Right hindlimb (tissue), 1 donor: ENCODE results near the gene POLA1.
"Not testable (repeated sequence)": the region's sequence is repeated elsewhere in the genome, so short reads cannot be mapped to it uniquely, and the experiment has no call there.

Experiments used
- DNase-seq: peaks from one replicate; pipeline ENCODE4 v3.0.0-alpha.2; 2018

POLA1 gene

GRCh38 chrX:24693453-24694202 lies at the start of gene POLA1:
Gene POLA1 (plus strand): TSS chrX:24693918. CDS start chrX:24693962, 44 bp downstream.
- DNase-seq: peak; percentile 96

GRCh38 chrX:24646006-24646405 lies 47.7 kb upstream of the POLA1 start:
- DNase-seq: no peak

- peak; percentile 48 for DNase-seq
Measured at GRCh38 chrX:24646745-24647182, 47.0 kb upstream of the POLA1 start.

GRCh38 chrX:24647257-24648058 lies 46.3 kb upstream of the POLA1 start, which contains the start of gene PCYT1B:
Gene PCYT1B (minus strand): TSS chrX:24647347. CDS start chrX:24647105, 242 bp downstream.
- DNase-seq: peak; percentile 88

GRCh38 chrX:24648495-24648894 lies 45.2 kb upstream of the POLA1 start:
- DNase-seq: no peak

GRCh38 chrX:24651783-24652182 lies 41.9 kb upstream of the POLA1 start:
- no peak for DNase-seq

GRCh38 chrX:24655679-24656078 lies 38.0 kb upstream of the POLA1 start:
- not testable (repeated sequence) for DNase-seq

- DNase-seq: no peak
Measured at GRCh38 chrX:24657671-24658386, 35.9 kb upstream of the POLA1 start.

GRCh38 chrX:24658421-24658820 lies 35.3 kb upstream of the POLA1 start:
- DNase-seq: no peak

- DNase-seq: no peak
Measured at GRCh38 chrX:24659106-24659505, 34.6 kb upstream of the POLA1 start.

GRCh38 chrX:24659646-24660045 lies 34.1 kb upstream of the POLA1 start:
- DNase-seq: no peak

- no peak for DNase-seq
Measured at GRCh38 chrX:24661292-24661691, 32.4 kb upstream of the POLA1 start.

GRCh38 chrX:24662352-24662751 lies 31.4 kb upstream of the POLA1 start:
- DNase-seq: no peak

- no peak for DNase-seq
Measured at GRCh38 chrX:24668111-24668510, 25.6 kb upstream of the POLA1 start.

- DNase-seq: no peak
Measured at GRCh38 chrX:24672701-24673190, 21.0 kb upstream of the POLA1 start.

GRCh38 chrX:24673424-24673823 lies 20.3 kb upstream of the POLA1 start:
- DNase-seq: no peak

- DNase-seq: no peak
Measured at GRCh38 chrX:24676403-24677024, 17.2 kb upstream of the POLA1 start.

GRCh38 chrX:24682739-24683432 lies 10.8 kb upstream of the POLA1 start:
- DNase-seq: no peak

- no peak for DNase-seq
Measured at GRCh38 chrX:24684048-24684447, 9.7 kb upstream of the POLA1 start.

- DNase-seq: no peak
Measured at GRCh38 chrX:24692305-24692704, 1.4 kb upstream of the POLA1 start.

GRCh38 chrX:24694825-24695224 lies 1.1 kb downstream of the POLA1 start:
- no peak for DNase-seq

- DNase-seq: no peak
Measured at GRCh38 chrX:24696294-24696693, 2.6 kb downstream of the POLA1 start.
